Suppressor macrophage treated with lipopolysaccharide for 1 hour (primary cell): ENCODE data around the gene WIPF1.

Experiments used
- DNase-seq, 3 donors: peaks; one replicate each; pipeline ENCODE4 v3.0.0-alpha.2; 2020 to 2022

Gene WIPF1

DNA sequence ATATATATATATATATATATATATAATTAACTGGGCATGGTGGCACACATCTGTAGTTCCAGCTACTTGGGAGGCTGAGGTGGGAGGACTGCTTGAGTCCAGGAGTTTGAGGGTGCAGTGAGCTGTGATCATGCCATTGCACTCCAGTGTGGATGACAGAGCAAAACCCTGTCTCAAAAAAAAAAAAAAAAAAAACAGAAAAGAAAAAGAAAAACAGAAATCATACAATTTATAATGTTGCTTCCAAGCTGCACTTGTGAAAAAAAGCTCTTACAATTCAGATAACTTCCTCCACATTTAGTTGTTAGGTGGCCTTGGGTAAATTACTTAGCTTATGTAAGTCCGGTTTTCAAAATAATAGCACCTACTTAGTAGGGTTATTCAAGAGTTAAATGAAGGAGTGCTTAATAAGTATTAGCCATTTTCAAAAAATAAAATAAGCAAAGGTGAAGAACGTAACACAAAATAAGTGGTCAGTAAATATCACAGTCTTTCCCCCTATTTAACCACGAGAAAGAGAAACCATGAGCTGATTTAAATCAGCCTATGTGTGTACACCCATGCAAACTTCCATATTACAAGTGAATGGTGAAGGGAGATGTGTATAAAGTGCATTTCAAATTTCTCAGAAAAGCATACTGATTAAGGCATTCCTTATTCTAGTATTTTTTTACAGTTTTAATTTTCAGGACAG, 2.3 kb downstream of the WIPF1 start:
- peak in 1 of 3 donors; percentile 17 for DNase-seq

DNA sequence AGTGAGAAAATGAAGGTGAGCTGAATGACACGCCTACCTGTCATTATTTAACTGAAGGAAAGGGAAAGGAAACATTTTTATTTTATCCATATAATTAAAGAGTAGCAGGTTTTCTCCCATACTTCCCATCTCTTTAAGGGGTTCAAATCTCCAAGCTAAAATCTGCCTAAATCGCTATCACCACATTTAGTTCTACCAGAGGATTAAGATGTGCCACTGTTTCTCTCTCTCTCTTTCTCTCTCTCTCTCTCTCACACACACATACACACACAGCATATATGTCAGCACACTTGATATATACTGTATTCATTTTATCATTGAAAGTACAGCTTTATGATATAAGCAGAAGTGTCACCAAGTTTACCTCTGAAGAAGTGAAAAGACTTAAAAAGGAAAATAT, 3.1 kb downstream of the WIPF1 start:
- no peak for DNase-seq

DNA sequence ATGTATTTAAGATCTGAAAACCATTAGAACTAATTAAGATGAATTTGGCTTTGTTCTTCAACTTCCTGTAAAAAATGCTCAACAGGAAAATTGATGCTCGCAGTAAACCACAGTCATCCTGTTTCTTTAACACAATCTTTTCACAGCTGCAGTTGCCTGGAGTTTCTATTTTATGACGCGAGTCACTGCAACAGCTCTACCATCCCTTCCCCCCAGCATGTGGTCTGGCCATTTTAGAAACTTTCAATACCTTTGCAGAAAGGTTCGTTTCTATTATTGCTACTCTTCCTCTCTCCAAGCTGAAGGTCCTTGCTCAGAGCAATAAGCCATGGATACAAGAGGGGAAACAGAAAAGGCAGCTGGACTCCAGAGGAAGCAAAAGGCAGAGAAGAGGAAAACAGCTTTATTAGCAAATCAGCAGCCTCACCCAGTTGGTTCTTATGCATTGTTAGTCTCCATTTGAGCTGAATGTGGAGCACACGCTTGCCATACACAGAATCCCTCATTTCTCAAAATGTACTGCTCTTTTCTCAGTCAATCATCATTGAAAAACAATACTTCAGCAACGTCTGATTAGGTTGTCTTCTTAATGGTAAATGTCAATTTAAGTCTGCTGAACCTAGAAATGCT, 3.9 kb downstream of the WIPF1 start:
- DNase-seq = peak; percentile 67 to 72 (median 69)

DNA sequence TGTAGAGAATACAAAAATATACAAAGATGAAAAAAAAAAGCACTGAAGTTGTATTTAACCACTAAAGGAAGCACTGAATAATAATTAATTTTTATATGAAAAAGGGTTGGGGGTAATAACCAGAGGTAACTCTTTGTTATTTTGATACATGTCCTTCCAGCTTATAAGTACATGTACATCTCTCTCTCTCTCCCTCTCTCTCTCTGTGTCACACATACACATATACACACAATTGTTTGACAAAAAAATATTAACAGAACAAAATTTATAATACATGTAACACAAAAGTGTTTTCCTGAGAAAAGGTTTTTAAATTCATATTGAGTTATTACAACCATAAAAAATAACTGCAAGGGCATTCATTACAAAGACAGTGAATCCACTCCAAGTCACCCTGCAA, 4.6 kb downstream of the WIPF1 start:
- no peak for DNase-seq

DNA sequence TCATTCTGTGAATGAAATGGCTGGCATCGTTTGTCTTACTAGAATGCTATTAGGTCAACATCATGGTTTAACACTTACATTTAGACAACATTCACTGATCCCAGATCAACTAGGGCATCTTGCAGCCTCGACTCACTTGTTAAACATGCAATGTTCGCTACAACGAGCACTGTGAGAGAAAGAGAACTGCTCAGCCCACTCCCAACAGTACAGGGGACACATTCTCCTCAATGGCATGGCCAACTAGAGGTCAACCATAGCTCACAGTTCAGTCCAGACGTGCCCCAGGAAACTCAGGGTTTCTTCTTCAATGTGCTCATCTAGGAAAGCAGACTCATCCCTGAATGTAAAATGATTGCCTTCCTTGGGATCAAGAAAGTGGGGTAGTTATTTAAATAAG, 5.9 kb downstream of the WIPF1 start:
- DNase-seq = peak in 1 of 3 donors; percentile 30

DNA sequence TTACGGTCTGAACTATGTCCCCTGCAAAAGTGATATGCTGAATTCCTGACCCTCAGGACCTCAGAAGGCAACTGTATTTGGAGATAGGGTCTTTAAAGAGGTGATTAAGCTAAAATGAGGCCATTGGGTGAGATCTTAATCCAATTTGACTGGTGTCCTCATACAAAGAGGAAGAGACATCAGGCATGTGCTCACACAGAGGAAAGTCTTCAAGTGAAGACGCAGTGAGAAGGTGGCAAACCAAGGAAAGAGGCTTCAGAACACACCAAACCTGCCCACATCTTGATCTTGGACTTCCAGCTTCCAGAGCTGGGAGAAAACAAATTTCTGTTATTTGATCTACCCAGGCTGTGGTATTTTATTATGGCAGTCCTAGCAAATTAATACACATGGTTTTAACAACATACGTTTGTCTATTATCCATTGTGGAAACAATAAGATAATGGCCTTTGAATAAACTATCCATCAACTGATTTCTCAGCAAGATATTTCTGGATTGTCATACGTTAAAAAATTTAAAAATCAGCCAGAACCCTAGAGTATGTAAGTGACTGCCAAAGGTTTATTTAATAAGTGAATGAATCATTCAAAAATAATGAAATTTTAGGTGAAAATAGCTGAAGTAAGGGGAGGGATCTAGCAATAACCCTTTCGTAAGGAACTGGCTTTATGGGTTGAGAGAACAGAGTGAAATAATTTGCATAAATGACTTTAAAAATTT, 6.5 kb downstream of the WIPF1 start:
- DNase-seq = peak in 1 of 3 donors; percentile 23

DNA sequence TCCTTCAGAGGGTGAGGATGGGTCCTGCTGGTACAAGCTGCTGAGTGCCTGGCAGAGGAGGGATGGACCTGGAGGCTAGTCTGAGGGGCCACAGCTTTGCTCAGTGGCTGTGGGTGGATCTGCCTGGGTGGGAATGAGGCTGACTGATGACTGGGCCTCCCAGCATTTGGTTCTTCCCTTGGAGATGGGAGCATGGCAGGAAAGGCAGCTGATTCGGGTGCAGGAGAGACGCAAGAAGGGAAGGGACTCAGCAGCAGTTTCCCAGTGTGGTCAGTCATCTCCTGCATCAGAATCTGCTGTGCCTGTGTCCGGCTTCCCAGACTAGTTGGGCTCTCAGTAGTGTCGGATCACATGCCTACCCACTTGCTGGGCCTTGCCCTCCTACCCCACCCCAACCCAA, 7.3 kb downstream of the WIPF1 start:
- no peak for DNase-seq

DNA sequence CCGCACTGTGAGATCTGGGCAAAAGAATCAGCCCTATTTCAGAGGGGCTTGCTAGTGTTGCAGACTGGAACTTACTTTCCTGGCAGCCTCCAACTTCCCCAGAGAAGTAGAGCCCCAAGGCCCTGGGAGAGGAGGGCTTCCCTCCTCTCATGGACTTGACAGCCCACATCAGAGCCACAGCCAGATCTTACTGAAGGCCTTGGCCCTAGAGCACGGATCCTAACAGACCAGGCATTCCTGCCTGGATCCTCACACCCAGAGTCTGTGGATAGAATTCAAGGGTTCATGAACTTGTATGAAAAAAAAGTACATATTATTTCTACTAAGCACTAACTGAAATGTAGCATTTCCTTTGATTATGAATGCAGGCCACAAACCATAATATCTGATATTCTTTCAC, 8.3 kb downstream of the WIPF1 start:
- no peak for DNase-seq

DNA sequence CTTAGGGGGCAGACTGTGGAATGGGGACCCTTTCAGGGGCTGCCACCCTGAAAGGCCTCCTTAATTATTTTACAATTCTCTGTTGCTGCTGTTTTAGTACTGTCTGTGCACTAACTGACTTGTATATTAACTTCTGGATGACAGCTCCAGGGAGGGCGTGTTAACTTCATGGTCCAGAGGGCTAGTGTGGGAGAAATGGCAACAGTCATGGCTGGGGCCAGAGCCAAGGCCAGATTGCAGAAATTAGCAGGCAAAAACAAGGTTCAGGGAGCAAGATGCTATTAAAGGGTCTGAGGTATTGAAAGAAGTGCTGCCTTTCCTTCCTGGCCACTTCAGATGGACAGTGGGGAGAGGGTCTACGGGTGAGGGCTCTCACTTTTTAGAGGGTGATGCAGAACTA, 9.1 kb downstream of the WIPF1 start:
- no peak for DNase-seq

DNA sequence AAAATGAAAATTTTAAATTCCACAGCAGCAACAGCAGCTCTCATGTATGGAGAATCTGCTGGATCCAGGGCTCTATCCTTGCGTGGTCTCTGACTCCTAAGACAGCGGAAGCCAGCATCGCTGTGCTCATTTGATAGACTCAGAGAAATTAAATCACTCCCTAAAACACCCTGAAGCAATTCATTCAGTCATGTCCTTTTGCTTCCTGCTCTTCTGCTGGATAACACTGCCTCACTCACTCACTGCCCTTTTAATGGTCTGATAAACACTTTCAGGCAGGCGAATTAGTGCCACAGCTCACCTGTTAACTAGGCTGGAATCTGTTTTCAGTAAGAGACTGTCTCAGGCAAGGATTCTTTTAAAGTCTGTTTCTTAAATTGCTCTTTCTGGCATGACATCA, 10.0 kb downstream of the WIPF1 start:
- no peak for DNase-seq

DNA sequence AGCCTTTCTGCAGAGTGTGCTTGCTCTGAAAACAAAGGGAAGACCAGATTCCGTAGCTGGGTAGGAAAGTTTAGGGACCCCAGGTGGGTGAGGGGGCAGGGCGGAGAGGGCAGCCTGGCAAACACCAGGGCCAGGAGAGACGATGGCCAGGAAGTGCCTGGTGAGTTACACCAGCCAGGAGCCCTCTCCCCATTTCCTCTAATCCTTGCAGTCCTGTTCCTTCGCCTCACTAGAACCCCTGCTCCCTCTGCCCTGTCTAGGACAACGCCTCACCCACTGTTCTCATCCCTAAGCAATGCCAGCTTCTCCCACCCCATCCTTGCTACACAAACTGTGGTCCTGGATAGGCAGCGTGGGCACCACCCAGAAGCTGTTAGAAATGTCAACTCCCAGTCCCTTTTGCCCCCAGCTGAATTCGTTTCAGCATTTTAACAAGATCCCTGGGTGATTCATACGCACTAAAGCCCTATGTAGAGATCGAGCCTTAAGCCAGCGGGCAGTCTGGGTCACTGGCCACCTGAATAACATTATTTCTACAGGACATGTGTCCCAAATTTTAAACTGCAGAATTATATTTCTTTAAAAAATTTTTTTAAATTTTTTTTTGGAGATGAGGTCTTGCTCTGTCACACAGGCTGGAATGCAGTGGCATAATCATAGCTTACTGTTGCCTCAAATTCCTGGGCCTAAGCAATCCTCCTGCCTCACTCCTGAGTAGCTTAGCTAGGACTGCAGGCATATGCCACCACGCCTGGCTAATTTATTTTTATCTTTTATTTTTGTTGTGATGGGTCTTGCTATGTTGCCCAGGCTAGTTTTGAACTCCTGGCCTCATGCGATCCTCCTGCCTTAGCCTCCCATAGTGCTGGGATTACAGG, 10.9 kb downstream of the WIPF1 start:
- no peak for DNase-seq

DNA sequence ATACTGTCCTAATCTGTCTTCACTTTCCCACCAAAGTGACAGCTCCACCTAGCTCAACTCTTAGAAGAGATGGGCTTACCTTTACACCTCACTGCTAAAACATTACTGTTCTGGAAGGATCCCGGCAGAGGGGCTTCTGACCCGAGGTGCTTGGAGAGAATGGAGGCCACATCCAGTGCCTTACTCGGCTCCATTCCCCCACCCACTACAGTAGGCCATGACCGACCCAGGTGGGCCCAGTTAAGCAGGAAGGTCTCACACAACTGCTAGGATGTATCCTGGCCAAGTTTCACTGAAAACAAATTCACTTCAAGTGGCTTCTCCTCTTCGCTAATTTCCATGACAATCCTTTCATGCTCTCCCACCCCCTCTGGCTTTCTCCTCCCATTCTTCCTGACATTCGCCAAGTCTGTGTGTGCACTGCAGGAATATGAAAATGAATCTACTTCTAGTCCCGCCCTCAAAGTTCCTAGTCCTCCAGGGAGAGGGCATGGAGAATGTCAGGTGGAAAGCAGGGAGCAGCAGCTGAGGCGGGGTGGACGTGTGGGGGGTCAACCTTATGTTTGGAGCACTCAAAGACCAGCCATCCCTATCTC, 11.8 kb downstream of the WIPF1 start:
- DNase-seq = no peak

DNA sequence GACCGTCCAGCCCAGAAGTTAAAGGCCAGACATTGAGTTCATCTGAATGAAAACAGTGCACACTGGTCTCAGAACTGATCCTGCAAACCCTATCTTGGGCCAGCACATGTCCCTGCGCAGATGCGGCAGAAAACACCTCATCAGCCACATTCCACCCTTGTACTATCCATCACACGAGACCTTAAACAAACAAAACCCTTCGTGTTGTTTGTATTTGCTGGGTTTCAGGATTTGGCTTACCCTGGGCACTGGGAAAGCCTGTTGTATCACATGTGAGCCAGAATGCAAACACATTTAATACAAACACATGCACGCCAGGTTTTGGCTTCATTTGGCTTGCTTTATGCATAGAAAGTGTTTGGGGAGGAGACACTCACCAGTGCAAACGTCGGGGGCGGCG, 12.5 kb downstream of the WIPF1 start:
- DNase-seq = no peak

DNA sequence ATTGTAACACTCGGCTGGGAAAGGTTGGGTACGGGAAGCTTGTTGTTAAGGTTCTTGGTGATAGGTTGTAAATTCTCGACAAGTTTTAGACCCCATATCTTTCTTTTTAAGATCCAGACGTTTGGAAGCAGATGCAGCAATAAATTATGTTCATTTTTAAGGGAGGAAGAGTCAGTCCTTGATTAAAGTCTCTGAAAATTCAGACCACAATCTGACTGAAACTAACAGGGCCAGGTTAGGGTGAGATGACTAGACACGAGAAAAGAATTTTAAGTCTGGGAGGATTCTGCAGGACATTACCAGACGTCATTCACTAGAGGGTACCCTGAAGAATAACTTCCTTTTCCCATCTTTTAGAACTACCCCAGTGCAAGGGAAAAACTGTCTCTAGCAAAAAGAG, 16.1 kb downstream of the WIPF1 start:
- DNase-seq = no peak

DNA sequence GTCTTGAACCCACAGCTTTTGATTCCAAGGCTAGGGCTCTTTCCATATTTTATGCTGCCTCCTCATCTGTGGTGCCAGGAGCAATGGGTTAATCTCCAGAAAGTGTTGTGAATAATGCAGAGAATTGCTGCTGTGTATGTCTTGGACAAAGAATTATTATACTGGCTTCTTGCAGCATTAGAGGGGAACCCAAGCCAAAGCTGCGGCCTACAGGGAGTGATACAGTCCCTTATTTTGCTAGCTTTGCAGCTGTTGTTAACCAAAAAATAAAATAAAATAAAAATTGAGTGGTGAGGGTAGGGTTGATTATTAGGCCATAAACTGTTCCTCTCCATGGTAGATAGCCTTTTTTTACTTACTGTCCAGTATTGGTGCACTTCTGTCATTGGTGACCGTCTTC, 16.7 kb downstream of the WIPF1 start:
- no peak for DNase-seq

DNA sequence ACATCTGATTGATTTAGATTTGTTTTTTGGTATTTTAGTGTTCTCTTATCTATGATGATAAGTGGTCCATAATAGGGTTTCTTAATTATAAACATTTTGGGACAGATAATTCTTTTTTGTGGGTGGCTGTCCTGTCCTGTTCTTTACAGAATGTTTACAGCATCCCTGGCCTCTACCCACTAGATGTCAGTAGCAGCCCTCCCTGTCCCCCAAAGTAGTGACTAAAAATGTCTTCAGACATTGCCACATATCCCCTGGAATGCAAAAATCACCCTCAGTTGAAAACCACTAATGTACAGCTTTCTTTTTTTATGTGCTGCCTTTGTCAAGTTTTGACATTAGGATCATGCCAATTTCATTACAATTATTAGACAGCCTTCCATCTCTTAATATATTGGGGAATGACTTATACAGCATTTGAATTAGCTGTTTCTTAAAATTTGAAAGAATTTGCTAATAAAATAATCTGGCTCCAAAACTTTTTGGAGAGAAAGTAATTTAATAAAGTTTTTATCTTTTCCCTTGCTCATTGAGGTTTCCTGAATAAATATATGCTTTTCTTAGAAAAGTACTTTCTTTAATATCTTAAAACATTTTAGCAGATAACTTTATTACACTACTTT, 19.5 kb downstream of the WIPF1 start:
- DNase-seq = peak; percentile 58 to 72 (median 64)

DNA sequence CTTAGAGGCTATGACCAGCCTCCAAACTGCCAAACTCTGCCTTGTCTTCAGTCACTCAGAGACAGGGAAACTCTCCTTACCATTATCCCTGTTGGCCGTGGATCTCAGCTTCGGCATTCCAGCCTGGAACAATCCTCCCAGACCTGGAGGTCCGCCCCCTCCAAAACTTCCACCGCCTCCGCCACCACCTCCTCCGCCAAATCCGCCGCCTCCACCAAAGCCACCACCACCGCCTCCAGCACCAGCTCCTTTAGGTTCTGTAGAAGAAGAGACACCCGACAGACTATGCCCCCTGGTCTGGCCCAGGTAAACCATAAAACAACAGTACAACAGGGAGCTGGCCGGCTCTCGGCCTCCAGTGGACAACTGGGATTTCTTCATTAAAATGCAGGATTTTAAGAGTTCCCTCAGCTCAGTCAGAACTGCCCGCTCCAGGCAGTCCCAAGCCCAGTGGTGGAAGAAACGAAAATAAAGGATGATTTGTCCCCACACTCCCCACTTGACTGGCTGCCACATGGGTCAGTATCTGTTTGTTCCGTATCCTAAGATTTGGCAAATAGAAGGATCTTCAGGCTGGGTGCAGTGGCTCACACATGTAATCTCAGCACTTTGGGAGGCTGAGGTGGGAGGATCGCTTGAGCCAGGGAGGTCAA, 22.4 kb downstream of the WIPF1 start:
- DNase-seq = no peak

DNA sequence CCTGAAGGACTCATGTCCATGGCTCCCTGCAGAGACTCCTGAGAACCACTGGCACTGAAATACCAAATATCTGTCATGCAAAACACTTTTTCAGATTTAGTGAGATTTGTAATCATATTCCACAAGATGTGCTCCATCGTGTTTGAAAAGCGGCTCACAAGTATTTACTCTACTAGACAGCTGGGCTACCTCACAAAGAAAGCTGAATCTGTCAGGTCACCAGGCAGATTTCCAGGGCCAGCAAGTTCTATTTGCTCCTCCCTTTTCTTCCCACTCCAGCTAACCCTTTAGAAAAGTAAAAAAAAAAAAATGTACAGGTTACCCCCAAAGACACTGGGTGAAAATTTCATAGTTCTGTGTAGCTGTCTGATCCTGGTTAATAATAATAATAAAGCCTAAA, 22.9 kb downstream of the WIPF1 start:
- DNase-seq = no peak

DNA sequence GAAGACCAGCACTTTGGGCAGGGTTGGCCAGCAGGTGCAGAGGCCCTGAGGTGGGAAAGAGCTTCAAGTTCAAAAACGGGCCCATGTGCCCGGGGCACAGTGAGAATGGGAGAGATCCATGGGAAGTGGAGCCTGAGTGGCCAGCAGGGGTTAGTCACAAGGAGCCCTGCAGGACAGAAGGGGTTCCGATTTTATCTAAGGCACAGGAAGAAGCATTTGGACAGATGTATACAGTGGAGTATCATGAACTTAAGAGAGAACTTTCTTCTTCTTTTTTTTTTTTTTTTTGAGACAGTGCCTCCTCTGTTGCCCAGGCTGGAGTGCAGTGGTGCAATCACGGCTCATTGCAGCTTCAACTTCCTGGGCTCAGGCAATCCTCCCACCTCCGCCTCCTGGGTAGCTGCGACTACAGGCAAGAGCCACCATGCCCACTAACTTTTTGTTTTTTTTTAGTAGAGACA, 24.0 kb downstream of the WIPF1 start:
- DNase-seq = peak; percentile 76 to 84 (median 79)

DNA sequence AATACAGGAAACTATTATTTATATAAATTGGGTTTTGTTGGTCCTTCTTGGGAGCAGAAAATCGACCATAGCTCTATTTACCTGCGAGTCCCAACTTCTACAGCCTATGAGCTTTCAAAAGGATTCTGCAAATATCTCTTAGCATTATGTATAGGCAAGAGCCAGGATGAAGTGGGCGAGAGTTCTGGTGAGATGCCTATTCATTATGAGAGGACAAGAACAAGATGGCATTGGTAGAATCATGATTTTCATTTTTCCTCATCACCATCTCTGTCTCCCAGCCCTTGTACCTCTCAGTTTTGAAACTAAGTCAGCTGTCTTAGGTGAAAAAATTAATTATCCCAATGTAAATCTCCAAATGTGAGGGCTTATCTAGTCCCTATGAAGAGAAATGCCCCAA, 25.0 kb downstream of the WIPF1 start:
- no peak for DNase-seq

DNA sequence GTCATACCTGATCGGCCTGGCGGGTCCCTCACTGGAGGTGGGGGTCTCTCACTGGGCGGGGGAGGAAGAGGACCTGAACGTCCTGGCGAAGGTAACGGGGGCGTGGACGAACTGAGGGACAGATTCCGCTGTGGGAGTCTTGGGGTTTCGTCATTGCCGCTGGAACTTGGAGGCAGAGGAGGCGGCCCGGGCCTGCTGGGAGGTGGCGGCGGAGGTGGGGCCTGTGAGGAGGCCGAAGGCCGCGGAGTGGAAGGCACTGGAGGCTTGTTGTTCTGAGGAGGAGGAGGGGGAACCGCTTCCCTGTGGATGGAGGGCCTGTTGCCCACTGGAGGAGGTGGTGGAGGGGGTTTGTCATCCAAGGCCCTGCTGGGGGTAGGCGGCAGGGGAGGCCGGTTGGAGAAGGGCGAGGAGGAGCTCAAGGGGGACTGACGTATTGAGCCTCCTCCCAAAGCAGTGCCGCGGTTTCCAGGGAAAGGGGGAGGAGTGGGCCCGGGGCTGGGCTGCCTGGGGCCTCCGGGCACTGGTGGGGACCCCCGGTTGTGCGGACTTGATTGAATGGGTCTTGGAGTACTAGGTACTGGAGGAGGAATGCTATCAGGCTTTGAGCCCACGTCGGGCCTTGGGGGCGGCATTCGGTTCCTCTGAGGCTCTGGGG, 25.8 kb downstream of the WIPF1 start:
- no peak for DNase-seq
